ENCODE measurements around the gene CCDC7. TPM values are rescaled to one million over a fixed set of nuclear protein-coding genes. Genes with fewer than 3 reads are reported as not detected.

CCDC7 gene
- total RNA-seq, 4 donors from 2014 or later: 15.1 to 72.3 (median 22.6) TPM

GRCh38 chr10:32436215-32436614 is 9.7 kb upstream of the CCDC7 start:
- intact Hi-C loops (cut with DNase I): no loop called here
- H3K4me3 ChIP-seq: no peak overlapping the region
- no peaks in the 10 kb centered on the region for H3K4me1 ChIP-seq
- no peaks in the 10 kb centered on the region for H3K27me3 ChIP-seq
- no peak overlapping the region for H3K27ac ChIP-seq (replicated peaks in 1 of 4)
- H3K36me3 ChIP-seq: no peaks in the 10 kb centered on the region
- DNase-seq (ENCODE audit: extremely low spot score): no peak
- TF ChIP-seq EP300 (IDR thresholded peaks at IDR 0.05) (no peak), POLR2A (IDR thresholded peaks at IDR 0.05; ENCODE audit: low read depth) (no peak), CTCF (IDR thresholded peaks at IDR 0.05) (no peak), POLR2AphosphoS5 (IDR thresholded peaks at IDR 0.05) (no peak)
- H3K9me3 ChIP-seq: no peaks in the 10 kb centered on the region

- TF ChIP-seq EP300 (IDR thresholded peaks at IDR 0.05) (no peak), CTCF (IDR thresholded peaks at IDR 0.05) (no peak), POLR2A (IDR thresholded peaks at IDR 0.05; ENCODE audit: low read depth) (no peak), POLR2AphosphoS5 (IDR thresholded peaks at IDR 0.05) (no peak)
- no peaks in the 10 kb centered on the region for H3K36me3 ChIP-seq
- 86% methylated on average over 2 of the region's 2 CpGs for WGBS
- DNase-seq (ENCODE audit: extremely low spot score): no peak
- no peaks in the 10 kb centered on the region for H3K27me3 ChIP-seq
- no peaks in the 10 kb centered on the region for H3K4me1 ChIP-seq
- intact Hi-C loops (cut with DNase I): no loop called here
- no peak overlapping the region for H3K27ac ChIP-seq (replicated peaks in 1 of 4)
- no peaks in the 10 kb centered on the region for H3K9me3 ChIP-seq
- no peak overlapping the region for H3K4me3 ChIP-seq
These were observed 8.6 kb upstream of the CCDC7 start for GRCh38 chr10:32437334-32437733.

- Histone ChIP-seq H3K9me3 (no peaks in the 10 kb centered on the region), H3K27me3 (no peaks in the 10 kb centered on the region), H3K27ac (replicated peaks in 1 of 4) (peak overlapping the region; percentile 95 to 98 (median 96)), H3K4me1 (peaks cover 4 to 21% (median 13%) of the 10 kb centered on the region in 4 donors), H3K36me3 (no peaks in the 10 kb centered on the region), H3K4me3 (peak overlapping the region; percentile 71 to 82 (median 79))
- no peak for DNase-seq (ENCODE audit: extremely low spot score)
- WGBS: 96% methylated on average over 4 of the region's 4 CpGs
- intact Hi-C loops (cut with DNase I): loop anchor here (2.0 to 10.0 kb wide), 5 partner anchors 63 to 560 kb away; partner anchors contain the start of genes EPC1 and KIF5B
- TF ChIP-seq CTCF (IDR thresholded peaks at IDR 0.05) (no peak), POLR2A (IDR thresholded peaks at IDR 0.05; ENCODE audit: low read depth) (no peak), EP300 (IDR thresholded peaks at IDR 0.05) (no peak), POLR2AphosphoS5 (IDR thresholded peaks at IDR 0.05) (no peak)
These were observed 904 bp upstream of the CCDC7 start for GRCh38 chr10:32445036-32445435.

- under 1% methylated on average over 18 of the region's 18 CpGs for WGBS
- H3K9me3 ChIP-seq: no peaks in the 10 kb centered on the region
- H3K4me3 ChIP-seq: peak overlapping the region; percentile 71 to 82 (median 79)
- DNase-seq (ENCODE audit: extremely low spot score): no peak
- intact Hi-C loops (cut with DNase I): loop anchor here (5.0 to 10.0 kb wide), 4 partner anchors 64 to 558 kb away; partner anchors contain the start of gene KIF5B
- TF ChIP-seq POLR2AphosphoS5 (IDR thresholded peaks at IDR 0.05) (no peak), CTCF (IDR thresholded peaks at IDR 0.05) (no peak), POLR2A (IDR thresholded peaks at IDR 0.05; ENCODE audit: low read depth) (no peak), EP300 (IDR thresholded peaks at IDR 0.05) (no peak)
- H3K36me3 ChIP-seq: peaks cover 0 to 3% (median 1%) of the 10 kb centered on the region in 4 donors
- peak overlapping the region; percentile 95 to 98 (median 96) for H3K27ac ChIP-seq (replicated peaks in 1 of 4)
- H3K27me3 ChIP-seq: no peaks in the 10 kb centered on the region
- peaks cover 4 to 21% (median 13%) of the 10 kb centered on the region in 4 donors for H3K4me1 ChIP-seq
These were observed 831 bp downstream of the CCDC7 start for GRCh38 chr10:32446536-32447406.

Data from esophagus muscularis mucosa (tissue), 4 donors.